ENCODE data around the gene BTF3.
"Not testable (repeated sequence)": the region's sequence is repeated elsewhere in the genome, so short reads cannot be mapped to it uniquely, and the experiment has no call there.

BTF3 gene

GRCh38 chr5:73497497-73498056 lies 665 bp upstream of the BTF3 start:
- Histone ChIP-seq H3K4me3 (ENCODE audit: low read depth, low read length) (peak overlapping the region; percentile 94), H3K27me3 (no peaks in the 10 kb centered on the region; the same call in 1 of the 2 replicates), H3K36me3 (peaks cover 38% of the 10 kb centered on the region), H3K4me1 (no peaks in the 10 kb centered on the region; the same call in 1 of the 2 replicates), H3K9me3 (no peaks in the 10 kb centered on the region)
- TF ChIP-seq CTCF (IDR thresholded peaks at IDR 0.05; ENCODE audit: low read depth, low read length) = no peak
- no peak for DNase-seq

GRCh38 chr5:73499187-73499586 lies 945 bp downstream of the BTF3 start:
- Histone ChIP-seq H3K36me3 (peaks cover 52% of the 10 kb centered on the region), H3K4me1 (no peaks in the 10 kb centered on the region; the same call in 1 of the 2 replicates), H3K27me3 (no peaks in the 10 kb centered on the region), H3K9me3 (no peaks in the 10 kb centered on the region), H3K4me3 (ENCODE audit: low read depth, low read length) (peak overlapping the region; percentile 94)
- TF ChIP-seq CTCF (IDR thresholded peaks at IDR 0.05; ENCODE audit: low read depth, low read length) = no peak
- DNase-seq = no peak

GRCh38 chr5:73499756-73500155 lies 1.5 kb downstream of the BTF3 start:
- peak overlapping the region; percentile 94 for H3K4me3 ChIP-seq (ENCODE audit: low read depth, low read length)
- no peaks in the 10 kb centered on the region for H3K9me3 ChIP-seq
- TF ChIP-seq CTCF (IDR thresholded peaks at IDR 0.05; ENCODE audit: low read depth, low read length) = no peak
- no peak for DNase-seq
- peaks cover 57% of the 10 kb centered on the region for H3K36me3 ChIP-seq
- no peaks in the 10 kb centered on the region; the same call in 1 of the 2 replicates for H3K4me1 ChIP-seq
- H3K27me3 ChIP-seq = no peaks in the 10 kb centered on the region

- Histone ChIP-seq H3K4me3 (ENCODE audit: low read depth, low read length) (no peak overlapping the region), H3K36me3 (peaks cover 74% of the 10 kb centered on the region), H3K27me3 (no peaks in the 10 kb centered on the region), H3K4me1 (no peaks in the 10 kb centered on the region; the same call in 1 of the 2 replicates), H3K9me3 (no peaks in the 10 kb centered on the region)
- no peak for TF ChIP-seq CTCF (IDR thresholded peaks at IDR 0.05; ENCODE audit: low read depth, low read length)
- DNase-seq = no peak
These were observed 3.2 kb downstream of the BTF3 start for GRCh38 chr5:73501406-73501805.

- Histone ChIP-seq H3K4me1 (no peaks in the 10 kb centered on the region; the same call in 1 of the 2 replicates), H3K9me3 (no peaks in the 10 kb centered on the region), H3K27me3 (no peaks in the 10 kb centered on the region), H3K4me3 (ENCODE audit: low read depth, low read length) (no peak overlapping the region), H3K36me3 (peaks cover 58% of the 10 kb centered on the region)
- no peak for DNase-seq
- no peak for TF ChIP-seq CTCF (IDR thresholded peaks at IDR 0.05; ENCODE audit: low read depth, low read length)
These were observed 8.3 kb downstream of the BTF3 start for GRCh38 chr5:73506459-73506955.

- no peaks in the 10 kb centered on the region for H3K27me3 ChIP-seq
These were observed 8.8 kb downstream of the BTF3 start for GRCh38 chr5:73507062-73507461.

GRCh38 chr5:73508521-73508920 lies 10.3 kb downstream of the BTF3 start:
- H3K36me3 ChIP-seq = peaks cover 39% of the 10 kb centered on the region
- H3K27me3 ChIP-seq; H3K9me3 ChIP-seq; H3K4me3 ChIP-seq (ENCODE audit: low read depth, low read length); H3K4me1 ChIP-seq; DNase-seq: not testable (repeated sequence)

More at GRCh38 chr5:73507062-73507461, 8.8 kb downstream of the BTF3 start:
- no peak for TF ChIP-seq CTCF (IDR thresholded peaks at IDR 0.05; ENCODE audit: low read depth, low read length)
- Histone ChIP-seq H3K4me3 (ENCODE audit: low read depth, low read length) (no peak overlapping the region), H3K36me3 (peaks cover 54% of the 10 kb centered on the region), H3K9me3 (no peaks in the 10 kb centered on the region), H3K4me1 (no peaks in the 10 kb centered on the region; the same call in 1 of the 2 replicates)
- no peak for DNase-seq
